Heart right ventricle (tissue), 16 donors: ENCODE measurements around the gene FOXP2. TPM values are rescaled to one million over a fixed set of nuclear protein-coding genes. Genes with fewer than 3 reads are reported as not detected.

Experiments
- ATAC-seq, 8 donors: fragments of 200-7000 bp; cut with Tn5 transposase; one replicate each; pipeline ENCODE4 v1.9.1; 2020; ENCODE audit warnings: mild to moderate bottlenecking in 8 of 8, moderate library complexity in 8 of 8, moderate number of reproducible peaks in 1 of 8
- DNase-seq, 2 donors: peaks; one replicate each; pipeline ENCODE4 v3.0.0-alpha.2; 2020
- H3K27ac ChIP-seq, 10 donors: fragments of 200-600 bp; sonication (generic) in 2 of 10; one replicate each; pipeline versions ENCODE4 v1.5.0 to v1.8.0; 2020 to 2022; ENCODE audit warnings: mild to moderate bottlenecking in 3 of 10
- H3K27me3 ChIP-seq, 7 donors: fragments of 200-600 bp; one replicate each; pipeline ENCODE4 v1.8.0; 2021 to 2022; ENCODE audit warnings: mild to moderate bottlenecking in 2 of 7
- H3K36me3 ChIP-seq, 9 donors: fragments of 200-600 bp; sonication (generic) in 1 of 9; one replicate each; pipeline versions ENCODE4 v1.5.0 to v1.8.0; 2020 to 2022; ENCODE audit warnings: mild to moderate bottlenecking in 2 of 9
- H3K4me1 ChIP-seq, 9 donors: fragments of 200-600 bp; sonication (generic) in 1 of 9; one replicate each; pipeline versions ENCODE4 v1.5.0 to v1.8.0; 2020 to 2022; ENCODE audit warnings: mild to moderate bottlenecking in 4 of 9
- H3K4me3 ChIP-seq, 10 donors: fragments of 200-600 bp; sonication (generic) in 2 of 10; one replicate each; pipeline versions ENCODE4 v1.5.0 to v1.8.0; 2020 to 2022; ENCODE audit warnings: mild to moderate bottlenecking in 7 of 10, moderate library complexity in 2 of 10
- H3K9me3 ChIP-seq, 11 donors: fragments of 200-600 bp in 10 of 11; sonication (generic) in 2 of 11; one replicate each; pipeline versions ENCODE4 v1.5.0 to v1.8.0; 2013 to 2022; ENCODE audit warnings: mild to moderate bottlenecking in 2 of 11, control low read depth in 1 of 11, moderate library complexity in 1 of 11
- WGBS, 2 donors: extraction: QIAGEN DNeasy Blood & Tissue Kit; methylation state at CpG; one replicate each; pipeline ENCODE4 v1.1.7; 2013; ENCODE audit warnings: inconsistent platforms in 1 of 2; 5-methylcytosine and 5-hydroxymethylcytosine counted together
- intact Hi-C, 10 donors: fragments of 100-400 bp; cut with DNase I; formaldehyde crosslinking; loops; one replicate each; pipeline versions ENCODE4 v1.11.1 to v1.14.2; 2022
- polyA plus RNA-seq, 2 donors: library from polyadenylated mRNA; stranded (reverse); fragments of 200-250 nt; gene quantifications; one replicate each; pipeline ENCODE4 v1.2.3, GENCODE V29; 2013
- total RNA-seq, 10 donors: library from RNA; stranded (reverse); fragmentation: NEBNext Ultra II Directional in 3 of 10; extraction: Animal tissue kit (Norgen Biotek cat#: 25700) in 3 of 10; gene quantifications; one replicate each; pipeline versions ENCODE4 v1.2.1 to v1.2.4, GENCODE V29; 2021 to 2023
- TF ChIP-seq, protein P1 (sequence below), 9 donors: fragments of 200-600 bp; sonication (generic) in 2 of 9; IDR thresholded peaks; one replicate each; pipeline versions ENCODE4 v1.5.0 to v1.8.0; 2021 to 2022; ENCODE audit warnings: antibody characterized with exemption in 9 of 9, mild to moderate bottlenecking in 5 of 9, moderate library complexity in 1 of 9
- donor health status: Arrhythmogenic right ventricular cardiomyopathy.
- donor health status: ischemic (EF 13 %, LVEDD 7.1; RV severe dilation, severe dysfunction).
- donor health status: healthy with polysubstance abuse.
- donor health status: DM: no; HTN: yes; CAD: no.
- donor health status: DM: no; HTN: no; CAD: no.
- donor health status: ischemic (EF 25% LVEDD 6.9; RV normal size, moderate dysfunction).
- donor health status: ischemic (EF 25% LVEDD 5.7; RV mildly dilated, moderate dysfunction).
- donor health status: healthy.
- donor health status: DM: yes; HTN: yes; CAD: no.
- donor health status: Ischemic cardiomyopathy.
- donor health status: ischemic (EF 35%, LVEDD 5.7; RV mildly dilated, moderate dysfunction).
- donor health status: nonischemic (EF 11% LVEDD 7.7; RV severe dilation, severe dysfunction).
- donor health status: DM: yes; HTN: yes; CAD: no.
- donor health status: PGD.
- donor health status: ischemic (EF 29% LVEDD 5.4; RV normal size, mild dysfunction).
- donor health status: nonischemic (EF 23%, LVEDD 6.1; RV moderate dilation, normal function).

The FOXP2 gene
- total and polyA plus RNA-seq, 12 donors, result 0.16 to 4.7 (median 1.9) TPM

DNA sequence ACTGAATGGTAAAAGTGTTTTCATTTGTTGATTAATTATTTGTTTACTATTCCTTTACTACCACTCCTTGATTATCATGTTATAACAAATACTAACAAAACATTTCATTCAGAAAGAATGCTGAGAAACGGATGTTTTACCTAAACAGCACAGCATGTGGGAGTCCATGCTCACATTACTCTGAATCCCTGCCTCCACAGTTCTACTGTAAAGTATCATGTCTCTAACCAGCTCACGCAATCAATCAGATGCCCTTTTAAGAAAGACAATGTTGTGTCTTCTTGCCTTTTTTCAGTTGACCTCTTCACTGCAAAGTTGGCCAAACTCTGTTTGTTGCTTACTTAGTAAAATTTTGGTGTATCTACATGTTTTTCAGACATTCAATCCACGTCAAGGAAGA is 274.8 kb downstream of the FOXP2 start:
- no peak overlapping the region for H3K4me3 ChIP-seq
- no peaks in the 10 kb centered on the region for H3K9me3 ChIP-seq
- TF ChIP-seq, protein P1, sequence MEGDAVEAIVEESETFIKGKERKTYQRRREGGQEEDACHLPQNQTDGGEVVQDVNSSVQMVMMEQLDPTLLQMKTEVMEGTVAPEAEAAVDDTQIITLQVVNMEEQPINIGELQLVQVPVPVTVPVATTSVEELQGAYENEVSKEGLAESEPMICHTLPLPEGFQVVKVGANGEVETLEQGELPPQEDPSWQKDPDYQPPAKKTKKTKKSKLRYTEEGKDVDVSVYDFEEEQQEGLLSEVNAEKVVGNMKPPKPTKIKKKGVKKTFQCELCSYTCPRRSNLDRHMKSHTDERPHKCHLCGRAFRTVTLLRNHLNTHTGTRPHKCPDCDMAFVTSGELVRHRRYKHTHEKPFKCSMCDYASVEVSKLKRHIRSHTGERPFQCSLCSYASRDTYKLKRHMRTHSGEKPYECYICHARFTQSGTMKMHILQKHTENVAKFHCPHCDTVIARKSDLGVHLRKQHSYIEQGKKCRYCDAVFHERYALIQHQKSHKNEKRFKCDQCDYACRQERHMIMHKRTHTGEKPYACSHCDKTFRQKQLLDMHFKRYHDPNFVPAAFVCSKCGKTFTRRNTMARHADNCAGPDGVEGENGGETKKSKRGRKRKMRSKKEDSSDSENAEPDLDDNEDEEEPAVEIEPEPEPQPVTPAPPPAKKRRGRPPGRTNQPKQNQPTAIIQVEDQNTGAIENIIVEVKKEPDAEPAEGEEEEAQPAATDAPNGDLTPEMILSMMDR (IDR thresholded peaks at IDR 0.05), result no peak
- H3K36me3 ChIP-seq, result no peaks in the 10 kb centered on the region
- ATAC-seq, result no peak
- 74 to 76% methylated on average over 3 of the region's 3 CpGs for WGBS, 2 donors
- DNase-seq, result no peak
- H3K27me3 ChIP-seq, result no peaks in the 10 kb centered on the region
- no peaks in the 10 kb centered on the region for H3K4me1 ChIP-seq
- intact Hi-C loops, result no loop called here
- no peak overlapping the region for H3K27ac ChIP-seq

DNA sequence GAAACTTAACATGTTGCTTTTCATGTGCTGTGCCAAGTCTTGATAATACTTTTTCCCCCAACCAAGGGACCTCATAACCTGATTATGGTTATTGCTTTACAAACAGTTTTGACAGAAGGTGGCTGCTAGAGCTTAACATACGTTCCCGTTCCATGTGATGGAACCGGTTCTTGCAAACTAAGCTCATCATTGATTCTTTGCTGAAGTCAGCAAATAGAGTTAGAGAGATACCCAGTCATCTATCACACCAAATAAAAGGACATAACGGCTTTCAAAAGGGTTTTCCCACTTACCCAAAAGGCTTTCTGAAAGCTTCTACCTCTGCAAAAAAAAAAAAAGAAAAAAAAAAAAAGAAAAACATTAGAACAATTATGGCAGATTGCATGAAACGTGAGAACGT is 277.0 kb downstream of the FOXP2 start:
- ATAC-seq (no peak), DNase-seq (no peak)
- Histone ChIP-seq H3K4me3 (no peak overlapping the region), H3K27ac (no peak overlapping the region), H3K4me1 (no peaks in the 10 kb centered on the region), H3K27me3 (no peaks in the 10 kb centered on the region), H3K9me3 (no peaks in the 10 kb centered on the region), H3K36me3 (no peaks in the 10 kb centered on the region)
- TF ChIP-seq, protein P1 (IDR thresholded peaks at IDR 0.05), result no peak
- 92 to 94% methylated on average over 6 of the region's 6 CpGs for WGBS, 2 donors
- intact Hi-C loops, result no loop called here

DNA sequence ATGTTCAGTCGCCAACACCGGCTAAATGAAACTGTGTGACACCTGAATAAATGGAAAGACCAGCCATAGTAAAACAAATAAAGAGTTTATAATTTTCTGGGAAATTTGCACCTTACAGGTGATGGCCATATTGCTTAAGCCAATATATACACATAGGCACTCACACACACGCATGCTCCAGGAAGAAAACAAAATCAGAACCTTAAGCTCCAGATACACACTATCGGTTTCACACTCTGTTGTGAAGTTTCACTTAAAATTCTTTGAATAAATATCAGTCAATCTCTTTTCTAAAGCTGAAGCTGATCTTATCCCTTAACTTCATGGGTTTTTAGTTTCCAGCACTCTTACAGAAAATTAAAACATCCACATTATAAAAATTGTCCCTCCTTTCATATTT is 280.6 kb downstream of the FOXP2 start:
- H3K36me3 ChIP-seq, result no peaks in the 10 kb centered on the region
- 92 to 94% methylated on average over 4 of the region's 4 CpGs for WGBS, 2 donors
- intact Hi-C loops, result no loop called here

DNA sequence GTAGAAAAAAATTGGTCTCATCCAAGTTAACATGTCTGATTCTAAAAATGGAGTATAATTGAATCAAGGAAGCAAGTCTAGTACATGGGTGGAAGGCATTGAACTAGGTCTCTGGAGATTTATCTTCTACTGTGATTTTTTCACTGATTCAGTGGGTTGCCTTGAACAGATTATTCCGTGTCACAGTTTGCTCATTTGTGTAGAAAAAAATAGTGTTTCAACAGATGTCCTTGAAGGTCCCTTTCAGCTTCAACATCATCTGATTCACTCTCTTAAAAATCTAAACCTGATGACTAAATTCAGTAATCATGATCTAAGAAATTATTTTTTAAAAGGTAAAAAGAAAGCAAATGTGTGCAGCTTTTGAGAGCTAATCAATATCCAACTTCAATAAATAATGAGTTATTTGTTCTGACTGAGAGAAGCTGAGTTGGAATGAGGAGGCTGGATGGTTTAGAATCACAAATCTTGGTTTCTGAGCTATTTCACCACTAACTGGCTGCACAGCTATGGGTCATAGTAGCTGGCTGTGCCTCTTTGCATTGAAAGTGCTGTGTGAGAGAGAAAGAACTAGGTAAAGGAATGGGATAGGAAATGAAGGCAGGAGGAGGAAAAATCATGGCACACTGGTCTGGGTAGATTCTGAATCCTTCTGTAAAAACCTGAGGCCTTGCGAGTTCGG is 285.8 kb downstream of the FOXP2 start:
- TF ChIP-seq, protein P1 (IDR thresholded peaks at IDR 0.05), result no peak

More for the DNA sequence above, 280.6 kb downstream of the FOXP2 start:
- no peak overlapping the region for H3K4me3 ChIP-seq
- H3K9me3 ChIP-seq, result no peaks in the 10 kb centered on the region
- H3K4me1 ChIP-seq, result no peaks in the 10 kb centered on the region
- H3K27ac ChIP-seq, result no peak overlapping the region
- TF ChIP-seq, protein P1 (IDR thresholded peaks at IDR 0.05), result no peak
- DNase-seq (no peak), ATAC-seq (no peak)
- H3K27me3 ChIP-seq, result no peaks in the 10 kb centered on the region

More for the DNA sequence above, 285.8 kb downstream of the FOXP2 start:
- no peaks in the 10 kb centered on the region for H3K27me3 ChIP-seq
- ATAC-seq (no peak), DNase-seq (no peak)
- H3K27ac ChIP-seq, result no peak overlapping the region
- 91 to 93% methylated on average over 3 of the region's 3 CpGs for WGBS, 2 donors
- intact Hi-C loops, result no loop called here
- no peak overlapping the region for H3K4me3 ChIP-seq
- peaks cover 0 to 3% (median 0%) of the 10 kb centered on the region in 11 donors for H3K9me3 ChIP-seq
- no peaks in the 10 kb centered on the region for H3K36me3 ChIP-seq
- no peaks in the 10 kb centered on the region for H3K4me1 ChIP-seq
